ENCODE data around the gene TBX20.
"Not testable (repeated sequence)": the region's sequence is repeated elsewhere in the genome, so short reads cannot be mapped to it uniquely, and the experiment has no call there.

Gene TBX20

DNA sequence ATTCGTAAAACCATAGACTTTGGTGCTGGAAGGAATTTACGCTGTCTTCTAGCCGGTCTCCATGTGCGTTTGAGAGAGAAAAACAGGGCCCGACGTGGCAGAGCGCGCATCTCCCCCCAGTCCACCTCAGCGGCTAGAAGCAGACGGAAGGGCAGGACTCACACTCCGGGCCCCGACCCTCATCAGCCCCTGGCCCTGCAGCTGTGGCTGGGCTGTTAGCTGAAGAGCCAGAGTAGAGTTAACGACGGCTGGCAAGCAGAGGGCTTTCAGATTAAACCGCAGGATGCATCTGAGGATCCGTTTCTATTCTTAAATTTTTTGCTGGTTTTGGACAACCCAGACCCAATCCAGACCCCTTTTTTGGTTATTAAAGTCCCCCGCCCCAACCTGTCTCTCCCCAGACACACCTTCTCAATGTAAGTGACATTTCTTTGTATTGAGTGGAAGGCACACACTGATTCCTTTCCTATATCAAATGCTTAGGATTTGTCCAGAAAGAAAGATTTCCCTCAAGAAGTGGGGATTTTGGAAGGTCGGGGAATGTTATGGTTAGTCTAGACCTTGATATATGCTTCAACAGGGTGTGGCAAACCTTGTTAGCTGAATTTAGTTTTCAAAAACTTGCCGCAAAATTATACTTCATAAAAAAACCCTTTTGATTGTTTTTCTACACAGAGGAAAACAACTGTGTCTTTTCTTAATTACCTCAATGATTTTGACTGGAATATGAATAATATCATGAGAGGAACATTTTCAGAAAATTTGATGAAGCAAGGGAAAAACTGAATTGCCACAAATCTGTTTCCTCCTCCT lies 1.7 kb upstream of the TBX20 start:
- DNase-seq (ENCODE audit: low read depth), result no peak

DNA sequence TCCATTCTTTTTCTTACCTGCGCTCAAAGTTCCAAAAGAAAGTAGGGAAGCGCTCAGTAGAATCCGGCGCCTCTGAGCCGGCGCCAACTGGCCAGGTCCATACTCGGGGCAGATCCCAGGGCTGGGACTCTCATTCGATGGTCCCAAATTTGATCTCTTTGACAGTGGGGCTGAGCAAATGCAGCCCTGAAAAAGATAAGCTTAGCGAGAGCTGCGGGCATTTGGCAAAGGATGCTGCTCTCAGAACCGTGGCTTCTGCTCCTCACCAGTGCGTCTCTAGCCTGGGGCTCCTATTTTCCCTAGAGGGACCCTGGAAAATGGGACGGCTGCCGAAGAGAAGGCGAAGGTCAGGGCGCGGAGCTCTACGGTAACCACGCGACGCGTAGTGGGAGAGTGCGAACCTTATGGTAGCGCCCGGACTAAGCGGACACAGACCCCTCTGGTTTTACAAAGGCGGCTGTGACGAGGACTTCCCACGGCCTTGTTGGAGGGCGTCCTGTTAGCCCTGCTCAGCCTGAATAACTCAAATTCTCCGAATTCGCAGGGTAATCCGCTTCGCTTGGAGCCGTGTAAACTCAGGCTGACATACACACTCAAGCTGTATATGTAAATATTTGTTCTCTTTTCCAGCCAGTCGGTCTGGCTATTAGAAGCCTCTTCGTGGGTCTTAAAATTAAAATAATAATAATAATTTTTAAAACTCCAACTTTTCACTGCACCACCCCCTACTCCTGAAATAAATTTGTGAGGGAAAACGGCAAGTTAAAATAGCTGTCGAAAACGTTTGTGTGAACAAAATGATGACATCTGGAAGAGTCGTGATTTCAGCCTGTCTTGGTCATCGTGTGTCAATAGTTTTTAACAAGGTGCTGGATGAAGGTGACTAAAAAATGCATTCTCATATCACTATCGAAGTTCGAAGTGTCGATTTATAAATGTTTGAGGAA lies 869 bp upstream of the TBX20 start:
- no peak for DNase-seq (ENCODE audit: low read depth)

DNA sequence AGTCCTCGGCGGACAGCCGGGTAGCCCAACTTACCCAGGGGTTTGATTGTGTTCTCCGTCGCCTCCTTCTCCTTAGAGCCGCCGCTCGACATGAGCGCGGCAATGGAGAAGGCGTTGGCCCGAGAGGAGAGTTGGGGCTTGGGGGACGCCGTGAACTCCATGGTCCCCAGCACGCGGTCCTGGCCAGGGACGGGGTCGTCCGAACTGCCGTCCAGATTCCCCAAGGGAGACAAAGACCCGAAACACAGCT lies 515 bp downstream of the TBX20 start:
- no peak for DNase-seq (ENCODE audit: low read depth)

DNA sequence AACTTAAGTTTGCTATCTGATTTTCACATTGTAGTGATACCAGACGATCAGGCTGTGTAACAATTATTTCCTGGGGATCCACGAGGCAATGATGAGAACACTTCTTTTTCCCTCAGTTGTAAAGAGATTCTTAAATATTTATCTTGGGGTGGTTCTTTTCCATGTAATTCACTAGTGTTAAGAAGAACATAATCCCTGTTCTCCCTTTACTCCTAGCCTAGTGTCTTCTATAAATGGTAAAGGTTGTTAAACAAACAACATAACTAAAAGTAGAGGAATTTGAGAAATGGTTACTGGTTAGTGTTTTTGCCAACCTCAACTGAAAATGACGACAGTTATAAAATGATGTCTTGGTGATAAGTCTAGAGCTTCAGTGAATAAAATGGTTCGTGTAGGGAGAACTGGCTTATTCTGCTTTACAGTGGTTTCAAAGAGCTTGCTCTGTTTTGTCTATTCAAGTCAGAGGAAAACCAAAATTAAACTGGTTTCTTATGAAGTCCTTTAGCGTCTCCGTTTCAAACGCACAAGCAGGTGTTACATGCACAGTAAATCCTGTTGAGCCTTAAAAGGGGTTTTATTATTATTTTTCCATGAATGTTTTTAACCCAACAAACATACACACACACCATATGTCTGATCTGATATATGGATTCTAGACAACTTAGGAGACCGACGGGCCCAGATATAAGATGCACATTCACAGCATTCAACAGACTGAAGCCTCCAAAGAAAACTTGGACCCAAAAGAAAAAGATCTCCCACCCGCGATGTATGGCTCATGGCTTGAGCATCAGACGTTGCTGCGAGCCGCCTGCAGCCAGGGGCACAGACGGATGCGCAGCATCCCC lies 1.1 kb downstream of the TBX20 start:
- DNase-seq (ENCODE audit: low read depth), result no peak

DNA sequence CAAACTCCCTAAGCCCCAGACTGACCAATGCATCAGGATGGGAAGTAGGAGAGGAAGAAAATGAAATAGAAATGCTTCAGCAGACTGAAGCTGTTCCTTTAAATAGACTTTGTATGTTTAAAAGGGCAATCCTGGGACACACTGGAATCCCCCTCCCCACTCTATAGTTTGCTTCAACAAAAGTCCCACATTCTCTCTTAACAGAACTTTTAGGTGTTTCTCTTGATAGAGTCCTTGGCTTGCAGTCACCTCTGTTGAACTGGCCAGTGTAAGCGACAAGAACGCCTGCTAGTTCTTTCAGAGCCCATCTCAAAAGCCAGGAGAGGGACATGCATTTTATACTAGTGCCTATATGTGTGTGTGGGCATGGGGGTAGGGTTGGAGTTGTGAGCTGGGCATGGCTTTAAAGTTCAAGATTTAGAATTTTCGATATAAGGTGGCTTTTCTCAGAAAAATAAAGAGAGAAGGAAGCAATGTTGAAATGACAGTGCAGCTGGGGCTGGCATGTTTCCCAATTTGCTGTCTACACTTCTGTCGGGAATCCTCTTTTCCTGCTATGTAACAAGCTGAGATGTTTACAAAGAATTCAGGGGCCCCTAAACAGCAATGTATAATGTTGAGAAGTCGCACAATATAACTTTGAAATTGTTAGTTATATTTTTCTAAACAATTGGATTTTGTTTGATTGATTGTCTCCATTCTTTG lies 2.1 kb downstream of the TBX20 start:
- no peak for DNase-seq (ENCODE audit: low read depth)

DNA sequence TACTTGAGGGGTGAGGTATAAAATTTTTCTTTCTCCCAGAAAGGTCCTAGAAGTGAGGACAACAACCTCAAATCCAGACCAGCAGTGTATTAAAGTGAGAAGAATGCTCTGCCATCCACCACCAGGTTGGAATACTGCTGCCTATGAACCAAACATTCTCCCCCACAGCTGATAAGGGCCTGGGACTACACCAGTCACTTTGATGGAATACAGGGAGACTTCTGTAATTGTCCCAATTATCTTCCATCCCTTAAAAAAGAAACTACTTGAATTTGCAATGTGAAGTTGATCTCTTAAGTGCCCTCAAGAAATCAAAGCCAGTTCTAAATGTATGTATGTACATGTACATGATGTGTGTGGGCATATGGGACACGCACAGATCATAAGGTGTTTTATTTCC lies 3.0 kb downstream of the TBX20 start:
- DNase-seq (ENCODE audit: low read depth), result no peak

DNA sequence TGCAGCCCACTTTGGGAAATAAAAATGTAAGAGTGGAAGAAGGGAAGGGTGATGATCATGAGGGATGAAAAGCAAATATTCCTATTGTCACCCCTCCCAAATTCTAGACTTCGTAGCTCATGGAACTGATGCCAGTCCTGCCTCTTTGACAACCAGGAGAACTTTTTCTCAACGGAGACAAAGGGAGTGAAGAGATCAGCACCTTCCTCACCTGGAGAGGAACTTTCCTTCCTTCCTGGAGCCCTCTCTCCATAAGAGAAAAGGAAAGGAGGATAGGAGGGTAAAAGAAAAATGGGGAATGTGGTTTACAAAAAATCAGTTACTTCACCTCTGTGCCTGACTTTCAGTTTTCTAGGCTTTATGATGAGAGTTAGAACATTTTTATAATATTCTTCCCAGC lies 3.4 kb downstream of the TBX20 start:
- no peak for DNase-seq (ENCODE audit: low read depth)

DNA sequence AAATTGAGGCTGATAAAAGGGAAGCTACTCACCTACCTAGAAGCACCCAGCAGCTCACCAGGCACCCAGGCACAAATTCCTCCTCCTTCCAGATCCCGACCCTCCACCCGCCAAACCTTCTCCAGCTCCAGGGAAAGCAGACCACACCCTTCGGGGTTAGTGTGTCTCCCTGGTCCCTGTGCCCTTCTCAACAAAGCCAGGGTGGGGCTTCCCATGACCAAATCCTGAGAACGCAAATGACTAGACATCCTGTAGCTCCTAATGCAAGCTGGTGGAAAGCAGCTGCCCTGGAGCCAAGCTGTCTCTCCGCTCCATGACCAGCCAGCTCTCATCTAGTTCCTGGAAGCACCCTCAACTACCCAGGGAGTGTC lies 4.4 kb downstream of the TBX20 start:
- DNase-seq (ENCODE audit: low read depth), result no peak

DNA sequence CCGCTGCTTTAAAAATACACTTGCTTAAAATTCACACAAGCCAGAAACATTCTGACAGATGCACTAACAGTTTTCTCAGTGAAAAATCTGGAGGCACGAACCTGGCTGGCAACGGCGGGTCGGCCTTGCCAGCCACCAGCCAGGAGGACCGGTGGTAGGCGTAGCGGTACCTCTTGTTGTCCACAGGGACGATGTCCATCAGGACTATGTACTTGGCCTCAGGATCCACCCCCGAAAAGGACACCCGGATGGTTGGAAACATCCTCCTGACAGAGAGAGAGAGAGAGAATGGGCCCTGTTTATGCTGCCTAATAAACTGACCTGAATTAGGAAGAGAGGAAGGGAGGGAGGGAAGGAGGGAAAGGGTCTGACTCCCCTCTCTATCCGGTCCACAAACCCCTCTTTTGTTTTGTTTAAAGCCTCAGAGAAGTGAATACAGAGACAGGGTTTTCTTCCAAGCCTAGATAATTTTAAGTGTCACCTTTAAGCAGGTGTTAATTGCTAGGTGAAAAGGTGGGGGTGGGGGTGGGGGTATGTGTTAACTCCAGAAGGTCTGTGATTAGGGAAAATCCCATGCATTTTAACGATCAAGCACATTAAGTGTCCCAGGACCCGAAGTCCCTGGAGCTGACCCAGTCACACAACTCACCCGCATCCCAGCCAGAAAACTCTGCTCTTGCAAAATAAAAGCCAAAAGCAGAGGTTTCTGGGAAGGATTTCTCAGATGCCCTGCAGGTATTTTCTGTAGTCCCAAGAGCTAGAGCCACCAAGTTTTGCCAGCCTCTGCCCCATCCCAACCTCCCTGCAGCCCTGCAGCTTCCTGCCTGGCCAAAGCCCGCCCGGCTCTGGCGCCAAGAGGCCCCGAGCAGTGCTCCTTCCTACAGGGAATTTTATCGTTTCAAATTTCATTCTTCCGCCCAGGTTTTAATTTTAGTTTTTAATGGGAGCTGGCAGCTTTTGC lies 5.0 kb downstream of the TBX20 start:
- no peak for DNase-seq (ENCODE audit: low read depth)

DNA sequence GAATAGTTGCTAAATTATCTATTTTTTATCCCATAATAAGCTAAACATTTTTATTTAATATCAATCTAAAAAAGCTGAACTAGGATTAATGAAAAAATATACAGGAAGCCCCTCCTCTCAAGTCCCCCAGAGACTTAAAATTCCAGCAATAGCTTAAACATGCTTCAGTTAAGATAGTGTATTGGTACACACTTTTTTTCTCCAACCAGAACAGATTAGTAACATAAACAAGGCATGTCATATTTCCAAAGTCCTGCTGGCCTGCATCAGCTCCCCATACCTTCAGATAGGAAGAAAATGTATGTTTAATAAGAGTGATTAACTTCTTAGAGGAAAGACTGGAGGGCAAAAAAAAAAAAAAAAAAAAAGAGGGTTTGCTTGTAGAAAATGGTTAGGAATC lies 7.1 kb downstream of the TBX20 start:
- DNase-seq (ENCODE audit: low read depth), result no peak

DNA sequence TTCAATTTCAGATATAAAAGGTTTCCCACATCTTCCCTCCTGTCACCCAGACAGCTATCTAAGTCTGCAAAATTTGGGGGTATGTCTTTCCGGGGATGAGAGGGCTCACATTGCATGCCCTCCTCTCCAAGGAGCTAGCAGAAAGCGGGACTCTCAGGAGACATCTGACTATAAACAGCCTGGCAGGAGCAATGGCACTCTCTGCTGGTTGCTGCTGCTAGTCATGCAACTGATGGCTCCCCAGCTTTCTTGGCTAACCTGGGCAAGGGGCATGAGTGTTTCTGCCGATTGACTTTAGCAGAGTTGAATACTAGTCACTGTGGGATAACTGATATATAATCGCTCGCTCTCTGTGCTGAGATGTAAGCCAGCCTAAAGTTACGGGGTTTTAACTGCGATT lies 12.0 kb downstream of the TBX20 start:
- no peak for DNase-seq (ENCODE audit: low read depth)

DNA sequence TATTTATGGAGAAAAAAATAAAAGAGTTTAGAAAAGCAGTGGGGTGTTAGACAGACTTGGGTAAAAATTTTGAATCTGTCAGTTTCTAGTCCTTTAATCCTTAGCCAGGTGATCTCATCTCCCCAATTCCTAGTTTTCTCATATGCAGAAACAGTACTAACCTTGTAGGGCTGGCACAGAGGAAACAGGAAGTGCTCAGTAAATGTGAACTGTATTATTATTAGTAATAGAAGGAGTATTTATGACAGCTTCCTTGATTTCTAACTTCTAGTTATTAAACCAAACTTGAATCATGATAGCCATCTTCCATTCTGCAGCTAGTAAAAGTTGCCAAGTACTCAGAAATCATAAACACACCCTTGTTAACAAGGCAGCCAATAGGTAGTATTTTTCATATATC lies 12.5 kb downstream of the TBX20 start:
- DNase-seq (ENCODE audit: low read depth), result no peak

DNA sequence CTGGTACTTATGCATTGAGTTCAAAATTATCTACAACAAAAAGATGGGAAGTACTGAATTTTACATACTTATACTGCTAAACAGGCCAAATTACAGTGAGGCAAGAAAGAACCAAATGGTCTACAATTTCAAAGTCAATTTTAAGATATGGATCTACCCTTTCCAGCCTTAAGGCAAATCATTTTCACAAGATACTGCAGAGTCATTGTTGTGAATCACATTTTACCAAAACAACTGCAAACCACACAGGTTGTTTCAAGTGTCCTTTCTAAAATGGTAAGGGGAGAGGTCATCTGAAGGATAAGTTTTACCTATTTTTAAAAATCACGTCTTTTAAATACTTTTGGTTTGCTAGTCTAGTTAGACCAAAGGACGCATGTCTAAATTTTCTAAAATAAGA lies 12.9 kb downstream of the TBX20 start:
- DNase-seq (ENCODE audit: low read depth), result not testable (repeated sequence)

DNA sequence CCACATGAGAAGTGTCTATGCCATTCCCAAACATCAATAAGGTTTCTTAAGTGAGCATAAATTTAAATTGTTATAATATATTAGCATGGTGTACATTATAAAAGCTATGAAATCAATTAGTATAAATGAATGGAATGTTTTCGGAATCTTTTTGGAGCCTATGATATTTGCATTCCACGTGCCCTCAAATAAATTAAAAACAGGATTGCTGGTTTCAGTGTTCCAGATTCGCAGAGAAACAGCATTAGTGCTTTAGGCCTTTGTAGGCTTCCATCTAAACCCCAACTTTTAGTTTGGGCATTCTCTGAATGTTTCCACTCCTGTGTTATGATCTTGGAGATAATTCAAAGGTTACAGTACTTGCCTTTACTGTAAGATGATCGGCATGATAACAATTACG lies 15.4 kb downstream of the TBX20 start:
- not testable (repeated sequence) for DNase-seq (ENCODE audit: low read depth)

DNA sequence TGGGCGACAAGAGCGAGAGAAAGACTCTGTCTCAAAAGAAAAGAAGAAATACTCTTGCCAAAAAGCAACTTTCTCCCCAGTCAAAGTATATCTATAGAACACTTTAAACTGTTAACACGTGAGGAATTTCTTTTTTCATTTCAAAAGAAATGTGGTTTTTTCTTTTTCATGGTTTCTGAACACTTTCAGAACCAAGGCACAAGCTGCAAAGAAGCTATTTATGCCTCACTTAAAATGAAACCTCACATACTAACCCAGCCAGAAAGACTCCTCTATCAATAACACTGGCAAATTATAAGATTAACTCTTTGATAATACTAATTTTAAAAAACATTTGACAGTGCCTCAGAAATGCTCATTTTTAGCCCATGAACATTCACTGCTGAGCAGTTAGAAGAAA lies 20.9 kb downstream of the TBX20 start:
- DNase-seq (ENCODE audit: low read depth), result no peak

DNA sequence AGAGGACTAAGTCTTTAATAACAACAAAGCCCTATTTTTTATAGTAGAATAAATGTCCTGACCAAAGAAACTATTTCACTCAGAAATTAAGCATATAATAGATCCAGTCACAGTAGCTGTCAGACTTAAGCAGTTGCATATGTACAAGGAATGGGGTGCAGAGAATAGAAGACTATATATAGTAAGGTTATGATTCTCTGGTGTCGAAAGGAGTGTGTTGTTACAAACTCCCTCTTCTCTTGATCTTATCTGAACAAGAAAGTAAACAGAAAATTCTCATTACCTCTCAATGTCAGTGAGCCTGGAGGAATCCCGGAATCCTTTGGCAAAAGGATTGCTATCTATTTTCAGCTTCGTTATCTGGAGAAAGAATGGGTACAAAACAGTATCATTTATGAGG lies 22.7 kb downstream of the TBX20 start:
- DNase-seq (ENCODE audit: low read depth), result not testable (repeated sequence)

DNA sequence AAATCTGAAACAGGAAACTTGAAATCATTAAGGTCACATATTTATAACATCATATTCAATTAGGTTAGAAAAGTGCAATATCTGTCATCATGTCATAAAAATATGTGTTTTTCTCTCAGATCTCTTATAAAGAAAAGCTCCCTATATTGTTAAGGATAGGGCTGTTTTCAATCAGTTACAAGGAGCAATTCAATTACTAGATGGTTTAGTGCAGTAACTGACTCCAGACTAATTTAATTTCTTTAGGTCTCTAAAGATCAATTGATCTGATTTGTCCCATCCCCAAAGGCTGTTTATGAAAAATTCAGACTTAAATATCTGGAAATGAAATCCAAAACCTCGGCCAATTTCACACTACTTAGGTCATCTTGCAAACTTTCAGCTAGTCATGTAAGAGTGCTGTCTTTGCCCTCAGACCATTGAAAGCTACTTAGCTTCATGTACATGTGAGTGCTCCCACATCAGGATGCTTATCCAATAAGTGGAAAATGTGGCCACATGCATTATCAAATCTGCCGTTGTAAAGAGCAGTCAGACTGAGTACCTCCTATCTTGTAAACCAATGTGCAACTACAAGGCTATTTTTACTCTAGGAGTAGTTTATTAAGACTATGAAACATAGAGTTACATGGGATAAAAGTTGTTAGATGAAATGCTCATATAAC lies 24.7 kb downstream of the TBX20 start:
- DNase-seq (ENCODE audit: low read depth), result not testable (repeated sequence)

DNA sequence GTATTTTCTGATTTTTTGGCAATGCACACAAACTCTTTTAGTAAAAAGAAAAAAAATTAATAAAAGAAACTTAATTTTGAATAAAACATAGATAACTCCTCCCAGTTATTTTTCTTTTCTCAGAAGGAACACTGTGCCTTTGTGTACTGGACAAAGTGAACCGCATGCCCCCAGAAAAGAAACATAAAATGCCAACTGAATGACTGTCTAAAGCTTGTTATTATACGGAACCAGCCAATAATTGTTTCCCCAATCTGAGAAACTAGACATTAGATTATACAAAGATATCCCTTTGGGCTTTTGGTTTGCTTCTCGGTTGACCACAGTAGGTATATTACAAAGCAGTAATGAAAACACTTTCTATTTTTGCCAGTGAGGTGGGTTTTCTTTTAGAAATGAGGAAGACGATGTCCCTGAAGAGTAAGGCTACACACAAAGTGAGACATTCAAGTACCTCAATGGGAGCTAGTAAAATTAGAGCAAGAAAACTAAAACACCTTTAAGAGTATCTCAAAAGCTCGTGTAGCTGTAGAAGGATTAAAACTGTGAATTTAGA lies 25.3 kb downstream of the TBX20 start:
- DNase-seq (ENCODE audit: low read depth), result not testable (repeated sequence)

DNA sequence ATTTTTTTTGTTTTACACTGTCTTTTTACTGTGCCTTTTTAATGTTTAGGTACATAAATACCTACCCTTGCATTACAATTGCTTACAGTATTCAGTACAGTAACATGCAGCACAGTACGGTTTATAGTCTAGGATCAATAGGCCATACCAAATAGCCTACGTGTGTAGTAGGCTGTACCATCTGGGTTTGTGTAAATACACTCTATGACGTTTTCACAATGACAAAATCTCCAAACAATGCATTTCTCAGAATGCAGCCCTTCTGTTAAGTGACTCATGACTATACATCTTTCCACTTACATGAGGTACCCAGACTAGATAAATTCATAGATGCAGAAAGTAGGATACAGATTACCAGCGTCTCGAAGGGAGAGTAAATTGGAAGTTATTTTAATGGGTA lies 26.5 kb downstream of the TBX20 start:
- not testable (repeated sequence) for DNase-seq (ENCODE audit: low read depth)

DNA sequence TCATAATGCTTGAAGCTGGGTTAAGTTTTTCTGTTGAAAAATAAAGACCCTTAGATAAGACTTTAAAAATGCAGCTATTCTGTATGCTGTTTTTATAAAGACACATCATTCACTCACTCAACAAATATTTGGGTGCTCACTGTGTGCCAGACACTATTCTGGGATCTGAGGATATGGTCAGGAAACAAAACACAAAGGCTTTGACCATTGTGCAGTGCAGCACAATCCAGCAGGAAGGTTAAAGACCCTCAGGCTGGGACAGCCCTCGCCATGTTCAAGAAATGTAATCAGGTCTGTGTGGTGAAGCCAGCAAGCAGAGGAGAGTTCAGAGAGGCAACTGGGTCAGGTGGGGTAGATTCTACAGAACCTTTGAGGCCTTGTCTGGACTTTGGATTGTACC lies 31.5 kb downstream of the TBX20 start:
- DNase-seq (ENCODE audit: low read depth), result not testable (repeated sequence)

Data from activated T-cell treated with anti-CD3 and anti-CD28 coated beads for 24 hours (primary cell).